ENCODE results near the gene CD320.

DNA sequence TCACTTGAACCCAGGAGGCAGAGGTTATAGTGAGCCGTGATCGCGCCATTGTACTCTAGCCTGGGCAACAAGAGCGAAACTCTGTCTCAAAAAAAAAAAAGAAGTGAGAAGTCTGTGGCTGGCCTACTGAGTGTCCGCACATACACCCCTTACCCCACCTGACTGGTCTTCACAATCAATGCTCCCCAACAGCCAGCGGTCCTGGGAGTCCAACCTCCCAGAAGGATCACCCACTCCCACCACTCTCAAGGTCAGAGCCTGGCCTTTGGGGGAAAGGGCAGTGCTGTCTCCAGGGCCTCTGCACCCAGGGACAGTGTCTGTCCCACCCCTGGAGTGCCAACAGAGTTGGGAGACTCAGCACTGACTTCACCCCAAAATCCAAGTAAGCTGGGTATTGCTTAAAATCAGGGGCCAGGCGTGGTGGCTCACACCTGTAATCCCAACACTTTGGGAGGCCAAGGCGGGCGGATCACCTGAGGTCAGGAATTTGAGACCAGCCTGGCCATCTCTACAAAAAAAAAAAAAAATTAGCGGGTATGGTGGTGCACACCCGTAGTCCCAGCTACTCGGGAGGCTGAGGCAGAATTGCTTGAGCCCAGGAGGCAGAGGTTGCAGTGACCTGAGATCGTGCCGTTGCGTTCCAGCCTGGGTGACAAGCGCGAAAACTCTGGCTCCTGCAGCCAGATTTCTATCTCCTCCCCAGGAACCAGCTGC is 2.3 kb upstream of the CD320 start:
- TF ChIP-seq CREB1 (IDR thresholded peaks at IDR 0.05; ENCODE audit: low read depth) = no peak
- TF ChIP-seq MAX (IDR thresholded peaks at IDR 0.05) = no peak
- TF ChIP-seq EGR1 (IDR thresholded peaks at IDR 0.05) = no peak
